Colonic mucosa (tissue), 4 donors: ENCODE data around the gene CRAMP1. TPM values are rescaled to one million over a fixed set of nuclear protein-coding genes. Genes with fewer than 3 reads are reported as not detected.

ENCODE experiments used
- DNase-seq: peaks from one replicate; pipeline ENCODE4 v3.0.0-alpha.2; 2020
- H3K27ac ChIP-seq: fragments of 200-600 bp; one replicate; pipeline ENCODE4 v1.8.0; 2021
- H3K27me3 ChIP-seq: fragments of 200-600 bp; one replicate; pipeline ENCODE4 v1.8.0; 2021
- H3K36me3 ChIP-seq: fragments of 200-600 bp; one replicate; pipeline ENCODE4 v1.8.0; 2021
- H3K4me1 ChIP-seq: fragments of 200-600 bp; one replicate; pipeline ENCODE4 v1.8.0; 2021; ENCODE audit warnings: mild to moderate bottlenecking
- H3K4me3 ChIP-seq: fragments of 200-600 bp; one replicate; pipeline ENCODE4 v1.8.0; 2021
- H3K9ac ChIP-seq, 2 donors: one replicate each; pipeline ENCODE4 v1.7.0; 2013; ENCODE audit warnings: control low read depth in 2 of 2, low read depth in 2 of 2, low read length in 2 of 2
- H3K9me3 ChIP-seq: fragments of 200-600 bp; one replicate; pipeline ENCODE4 v1.8.0; 2021
- intact Hi-C: fragments of 100-400 bp; cut with DNase I; formaldehyde crosslinking; loops from one replicate; pipeline ENCODE4 v1.14.1; 2022
- total RNA-seq, 2 donors: library from RNA; stranded (reverse); fragmentation: NEBNext Ultra II Directional in 1 of 2; extraction: Animal tissue kit (Norgen Biotek cat#: 25700) in 1 of 2; gene quantifications; one replicate each; pipeline ENCODE4 v1.2.1, GENCODE V29; 2021
- TF ChIP-seq, protein P1 (sequence below): fragments of 200-600 bp; IDR thresholded peaks from one replicate; pipeline ENCODE4 v1.8.0; 2022; ENCODE audit warnings: antibody characterized with exemption, mild to moderate bottlenecking
- donor health status: healthy.
- donor health status: DM: no; HTN: no; CAD: no.
- donor health status: DM: no; HTN: no; CAD: no.

Gene CRAMP1
- total RNA-seq, 2 donors from 2014 or later, result 13.6 to 17.1 TPM

DNA sequence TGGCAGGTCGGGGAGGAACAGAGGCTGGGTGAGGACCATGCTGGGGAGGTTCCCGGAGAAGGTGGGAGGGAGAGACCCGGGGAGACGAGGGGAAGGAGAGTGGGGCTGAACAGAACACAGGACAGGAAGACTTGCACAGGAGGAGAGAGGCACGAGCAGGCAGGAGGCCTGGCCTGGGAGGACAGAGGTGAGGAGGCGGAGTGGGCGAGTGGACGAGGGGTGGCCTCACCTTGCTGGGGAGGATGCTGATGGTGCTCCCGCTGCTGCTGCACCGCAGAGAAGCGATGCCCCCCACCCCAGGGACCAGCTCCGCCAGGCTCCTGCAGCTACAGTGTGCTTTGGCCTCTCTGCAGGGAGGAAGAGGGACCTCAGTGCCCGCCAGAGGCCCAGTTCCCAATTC is 44.2 kb upstream of the CRAMP1 start:
- no peaks in the 10 kb centered on the region for H3K36me3 ChIP-seq
- intact Hi-C loops, result no loop called here
- no peak overlapping the region for H3K27ac ChIP-seq
- H3K9me3 ChIP-seq, result no peaks in the 10 kb centered on the region
- no peak overlapping the region for H3K9ac ChIP-seq
- H3K4me3 ChIP-seq, result no peak overlapping the region
- no peak for DNase-seq
- H3K27me3 ChIP-seq, result no peaks in the 10 kb centered on the region
- TF ChIP-seq, protein P1, sequence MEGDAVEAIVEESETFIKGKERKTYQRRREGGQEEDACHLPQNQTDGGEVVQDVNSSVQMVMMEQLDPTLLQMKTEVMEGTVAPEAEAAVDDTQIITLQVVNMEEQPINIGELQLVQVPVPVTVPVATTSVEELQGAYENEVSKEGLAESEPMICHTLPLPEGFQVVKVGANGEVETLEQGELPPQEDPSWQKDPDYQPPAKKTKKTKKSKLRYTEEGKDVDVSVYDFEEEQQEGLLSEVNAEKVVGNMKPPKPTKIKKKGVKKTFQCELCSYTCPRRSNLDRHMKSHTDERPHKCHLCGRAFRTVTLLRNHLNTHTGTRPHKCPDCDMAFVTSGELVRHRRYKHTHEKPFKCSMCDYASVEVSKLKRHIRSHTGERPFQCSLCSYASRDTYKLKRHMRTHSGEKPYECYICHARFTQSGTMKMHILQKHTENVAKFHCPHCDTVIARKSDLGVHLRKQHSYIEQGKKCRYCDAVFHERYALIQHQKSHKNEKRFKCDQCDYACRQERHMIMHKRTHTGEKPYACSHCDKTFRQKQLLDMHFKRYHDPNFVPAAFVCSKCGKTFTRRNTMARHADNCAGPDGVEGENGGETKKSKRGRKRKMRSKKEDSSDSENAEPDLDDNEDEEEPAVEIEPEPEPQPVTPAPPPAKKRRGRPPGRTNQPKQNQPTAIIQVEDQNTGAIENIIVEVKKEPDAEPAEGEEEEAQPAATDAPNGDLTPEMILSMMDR, result no peak
- no peaks in the 10 kb centered on the region for H3K4me1 ChIP-seq

DNA sequence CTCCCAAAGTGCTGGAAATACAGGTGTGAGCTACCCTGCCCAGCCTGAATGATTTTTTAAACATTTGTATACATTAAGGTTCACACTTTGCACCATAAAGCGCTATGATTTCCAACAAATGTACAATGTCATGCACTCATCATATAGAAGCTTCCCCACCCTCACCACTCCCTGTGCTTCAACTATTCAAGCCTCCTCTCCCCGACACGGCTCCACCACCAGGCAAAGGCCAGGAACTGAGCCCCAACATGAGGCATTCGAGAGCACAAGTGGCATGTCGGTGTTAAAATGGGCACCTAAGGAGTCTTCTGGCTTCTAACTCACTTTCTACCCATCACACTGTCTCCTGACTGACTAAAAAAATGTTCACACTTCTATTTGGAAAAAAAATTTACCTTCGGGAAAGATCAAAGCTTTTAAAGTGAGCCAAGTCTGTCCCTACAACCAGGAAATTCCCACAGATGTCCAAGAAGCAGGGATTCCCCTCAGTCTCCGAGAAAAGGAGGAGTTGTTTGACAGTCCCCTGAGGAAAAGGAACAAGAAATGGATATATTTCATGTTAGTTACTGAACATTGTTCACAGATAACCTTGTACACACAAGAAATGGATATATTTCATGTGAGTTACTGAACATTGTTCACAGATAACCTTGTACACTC is 41.0 kb upstream of the CRAMP1 start:
- TF ChIP-seq, protein P1, result no peak
- no peaks in the 10 kb centered on the region for H3K27me3 ChIP-seq
- DNase-seq, result no peak
- H3K36me3 ChIP-seq, result no peaks in the 10 kb centered on the region
- no peaks in the 10 kb centered on the region for H3K9me3 ChIP-seq
- intact Hi-C loops, result no loop called here
- no peaks in the 10 kb centered on the region for H3K4me1 ChIP-seq
- H3K27ac ChIP-seq, result no peak overlapping the region
- no peak overlapping the region for H3K9ac ChIP-seq
- no peak overlapping the region for H3K4me3 ChIP-seq

DNA sequence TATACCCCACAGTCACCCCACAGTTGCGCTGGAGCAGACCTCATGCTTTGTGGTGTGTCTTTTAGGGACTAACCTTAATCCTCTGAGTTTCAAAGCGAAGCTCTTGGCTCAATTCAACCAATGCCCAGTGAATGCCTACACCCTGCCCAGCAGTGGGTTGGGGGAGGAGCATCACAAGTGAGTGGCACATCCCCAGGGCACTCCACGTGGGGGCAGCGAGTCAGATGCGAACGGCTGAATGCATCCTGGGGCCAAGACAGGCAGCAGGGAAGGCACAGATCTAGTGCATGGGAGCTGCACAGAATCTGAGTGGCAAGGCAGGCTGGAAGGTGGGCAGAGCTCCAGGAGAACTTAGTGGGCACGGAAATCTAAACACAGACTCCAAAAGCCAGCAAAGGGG is 39.5 kb upstream of the CRAMP1 start:
- intact Hi-C loops, result no loop called here
- no peaks in the 10 kb centered on the region for H3K4me1 ChIP-seq
- H3K36me3 ChIP-seq, result no peaks in the 10 kb centered on the region
- H3K27me3 ChIP-seq, result no peaks in the 10 kb centered on the region
- TF ChIP-seq, protein P1, result no peak
- no peak overlapping the region for H3K9ac ChIP-seq
- no peaks in the 10 kb centered on the region for H3K9me3 ChIP-seq
- DNase-seq, result no peak
- no peak overlapping the region for H3K4me3 ChIP-seq
- no peak overlapping the region for H3K27ac ChIP-seq

DNA sequence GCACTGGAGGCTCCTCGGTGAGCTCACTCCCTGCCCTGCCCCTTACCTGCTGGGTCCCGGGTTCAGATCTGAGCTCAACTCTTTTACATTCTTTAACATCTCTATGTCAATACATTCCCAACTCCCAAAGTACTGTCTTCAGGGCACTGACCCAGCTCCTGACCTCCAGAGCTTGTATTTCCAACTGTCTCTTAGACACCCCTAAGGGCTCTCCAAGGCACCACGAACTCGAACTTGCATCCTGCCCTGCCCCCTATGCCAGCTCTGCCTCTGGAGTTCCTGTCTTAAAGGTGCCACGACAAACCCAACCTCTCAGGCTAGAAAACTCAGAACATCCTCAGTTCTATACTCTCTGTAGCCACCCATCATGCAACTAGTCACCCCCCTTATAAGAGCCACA is 38.9 kb upstream of the CRAMP1 start:
- Histone ChIP-seq H3K27me3 (no peaks in the 10 kb centered on the region), H3K4me1 (no peaks in the 10 kb centered on the region), H3K9ac (no peak overlapping the region), H3K36me3 (no peaks in the 10 kb centered on the region), H3K4me3 (no peak overlapping the region), H3K27ac (no peak overlapping the region), H3K9me3 (no peaks in the 10 kb centered on the region)
- TF ChIP-seq, protein P1, result no peak
- intact Hi-C loops, result no loop called here
- no peak for DNase-seq

DNA sequence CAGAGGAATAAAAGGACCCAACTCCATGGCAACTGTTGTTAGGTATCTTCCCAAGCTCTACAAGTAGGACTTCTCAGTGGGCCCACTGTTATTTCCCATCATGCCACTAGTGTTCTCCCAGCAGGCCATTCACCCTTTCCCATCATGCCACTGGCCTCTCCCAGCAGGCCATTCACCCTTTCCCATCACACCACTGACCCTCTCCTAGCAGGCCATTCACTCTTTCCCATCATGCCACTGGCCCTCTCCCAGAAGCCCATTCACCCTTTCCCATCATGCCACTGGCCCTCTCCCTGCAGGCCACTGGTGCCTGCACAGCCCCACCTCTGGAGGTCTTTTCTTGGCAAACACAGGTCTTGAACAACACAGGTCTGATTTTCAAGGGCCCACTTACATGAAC is 36.6 kb upstream of the CRAMP1 start:
- Histone ChIP-seq H3K27me3 (no peaks in the 10 kb centered on the region), H3K9me3 (no peaks in the 10 kb centered on the region), H3K4me1 (no peaks in the 10 kb centered on the region), H3K4me3 (no peak overlapping the region), H3K36me3 (no peaks in the 10 kb centered on the region), H3K9ac (no peak overlapping the region), H3K27ac (no peak overlapping the region)
- TF ChIP-seq, protein P1, result no peak
- DNase-seq, result no peak
- intact Hi-C loops, result no loop called here
